ENCODE measurements around the gene KRTAP12-3. TPM values are rescaled to one million over a fixed set of nuclear protein-coding genes. Genes with fewer than 3 reads are reported as not detected.

Gene KRTAP12-3
- total RNA-seq, 1 donor from 2014 or later = not detected

GRCh38 chr21:44701023-44701400, 43.3 kb downstream of the KRTAP12-3 start:
- no peaks in the 10 kb centered on the region for H3K36me3 Mint-ChIP-seq
- peak in 1 of 2 experiments; percentile 24 for DNase-seq (ENCODE audit: low spot score in 2 of 2, unreplicated experiment in 2 of 2)
- H3K4me1 Mint-ChIP-seq = peaks cover 14% of the 10 kb centered on the region
- no peak for TF ChIP-seq CTCF (IDR thresholded peaks at IDR 0.05; ENCODE audit: unreplicated experiment)
- no peak overlapping the region for H3K4me3 Mint-ChIP-seq
- no peak overlapping the region for H3K27ac Mint-ChIP-seq
- H3K9me3 Mint-ChIP-seq = no peaks in the 10 kb centered on the region
- H3K27me3 Mint-ChIP-seq (ENCODE audit: low read depth) = peaks cover 90% of the 10 kb centered on the region

- peaks cover 91% of the 10 kb centered on the region for H3K27me3 Mint-ChIP-seq (ENCODE audit: low read depth)
- H3K27ac Mint-ChIP-seq = no peak overlapping the region
- no peak for TF ChIP-seq CTCF (IDR thresholded peaks at IDR 0.05; ENCODE audit: unreplicated experiment)
- no peak overlapping the region for H3K4me3 Mint-ChIP-seq
- no peaks in the 10 kb centered on the region for H3K36me3 Mint-ChIP-seq
- H3K9me3 Mint-ChIP-seq = no peaks in the 10 kb centered on the region
- peak in 1 of 2 experiments; percentile 36 for DNase-seq (ENCODE audit: low spot score in 2 of 2, unreplicated experiment in 2 of 2)
- peaks cover 14% of the 10 kb centered on the region for H3K4me1 Mint-ChIP-seq
These were observed 43.8 kb downstream of the KRTAP12-3 start for GRCh38 chr21:44701541-44701940.

- H3K9me3 Mint-ChIP-seq = no peaks in the 10 kb centered on the region
- peak in 1 of 2 experiments; percentile 35 for DNase-seq (ENCODE audit: low spot score in 2 of 2, unreplicated experiment in 2 of 2)
- H3K4me3 Mint-ChIP-seq = no peak overlapping the region
- TF ChIP-seq CTCF (IDR thresholded peaks at IDR 0.05; ENCODE audit: unreplicated experiment) = no peak
- peaks cover 12% of the 10 kb centered on the region for H3K4me1 Mint-ChIP-seq
- peaks cover 93% of the 10 kb centered on the region for H3K27me3 Mint-ChIP-seq (ENCODE audit: low read depth)
- H3K27ac Mint-ChIP-seq = no peak overlapping the region
- no peaks in the 10 kb centered on the region for H3K36me3 Mint-ChIP-seq
These were observed 44.6 kb downstream of the KRTAP12-3 start for GRCh38 chr21:44702111-44702972.

GRCh38 chr21:44702973-44703730, 45.4 kb downstream of the KRTAP12-3 start:
- DNase-seq (ENCODE audit: low spot score in 2 of 2, unreplicated experiment in 2 of 2) = peak in 1 of 2 experiments; percentile 34
- H3K9me3 Mint-ChIP-seq = no peaks in the 10 kb centered on the region
- no peak overlapping the region for H3K27ac Mint-ChIP-seq
- H3K4me1 Mint-ChIP-seq = peaks cover 4% of the 10 kb centered on the region
- no peaks in the 10 kb centered on the region for H3K36me3 Mint-ChIP-seq
- no peak overlapping the region for H3K4me3 Mint-ChIP-seq
- H3K27me3 Mint-ChIP-seq (ENCODE audit: low read depth) = peaks cover 93% of the 10 kb centered on the region
- TF ChIP-seq CTCF (IDR thresholded peaks at IDR 0.05; ENCODE audit: unreplicated experiment) = no peak

- Mint-ChIP-seq H3K27ac (no peak overlapping the region), H3K36me3 (no peaks in the 10 kb centered on the region), H3K27me3 (ENCODE audit: low read depth) (peaks cover 93% of the 10 kb centered on the region), H3K4me1 (peaks cover 3% of the 10 kb centered on the region), H3K9me3 (no peaks in the 10 kb centered on the region), H3K4me3 (no peak overlapping the region)
- peak in 1 of 2 experiments; percentile 31 for DNase-seq (ENCODE audit: low spot score in 2 of 2, unreplicated experiment in 2 of 2)
- no peak for TF ChIP-seq CTCF (IDR thresholded peaks at IDR 0.05; ENCODE audit: unreplicated experiment)
These were observed 46.3 kb downstream of the KRTAP12-3 start for GRCh38 chr21:44703731-44704635.
